HepG2 (cell line): ENCODE data around the gene IL1A. TPM values are rescaled to one million over a fixed set of nuclear protein-coding genes. Genes with fewer than 3 reads are reported as not detected.

Experiments used
- ETV5 ChIP-seq: IDR thresholded peaks from 2 replicates; pipeline ENCODE4 v1.6.1; 2018; ENCODE audit warnings: missing biosample characterization, missing genetic modification reagents, inconsistent platforms, borderline replicate concordance
- HMG20B ChIP-seq: conservative IDR thresholded peaks from 2 replicates; pipeline ENCODE4 v1.6.1; 2016; ENCODE audit warnings: missing genetic modification reagents, missing compliant biosample characterization
- KDM2A ChIP-seq: sonication (generic); formaldehyde crosslinking; IDR thresholded peaks from 2 replicates; pipeline ENCODE4 v1.4.0; 2020; ENCODE audit warnings: low read depth, missing genetic modification reagents, borderline replicate concordance
- KLF12 ChIP-seq: sonication (generic); formaldehyde crosslinking; IDR thresholded peaks from 2 replicates; pipeline ENCODE4 v1.4.0; 2020; ENCODE audit warnings: missing genetic modification reagents, borderline replicate concordance
- MED8 ChIP-seq: sonication (generic); formaldehyde crosslinking; IDR thresholded peaks from 2 replicates; pipeline ENCODE4 v1.8.1; 2023; ENCODE audit warnings: mild to moderate bottlenecking, missing genetic modification reagents; ENCODE audit not compliant: insufficient replicate concordance
- NFKB2 ChIP-seq: sonication (generic); formaldehyde crosslinking; IDR thresholded peaks from 2 replicates; pipeline ENCODE4 v1.4.0; 2020; ENCODE audit warnings: missing genetic modification reagents, borderline replicate concordance
- PBX2 ChIP-seq: IDR thresholded peaks from 2 replicates; pipeline ENCODE4 v1.6.1; 2016; ENCODE audit warnings: control low read depth
- TBX3 ChIP-seq: fragments of 450-650 bp; IDR thresholded peaks from 2 replicates; pipeline ENCODE4 v1.6.1; 2017; ENCODE audit warnings: antibody characterized with exemption, mild to moderate bottlenecking, inconsistent platforms, borderline replicate concordance
- TCF7L2 ChIP-seq: IDR thresholded peaks from 2 replicates; pipeline ENCODE4 v1.6.1; 2011; ENCODE audit warnings: mild to moderate bottlenecking, low read depth, low read length, moderate library complexity
- ZBTB4 ChIP-seq: sonication (generic); formaldehyde crosslinking; IDR thresholded peaks from 2 replicates; pipeline ENCODE4 v1.4.0; 2020; ENCODE audit warnings: missing genetic modification reagents, mild to moderate bottlenecking, borderline replicate concordance
- ZMYM3 ChIP-seq: sonication (generic); formaldehyde crosslinking; IDR thresholded peaks from 2 replicates; pipeline ENCODE4 v1.5.1; 2020; ENCODE audit warnings: mild to moderate bottlenecking, missing genetic modification reagents
- ZNF24 ChIP-seq: fragments of 450-650 bp; IDR thresholded peaks from 2 replicates; pipeline ENCODE4 v1.6.1; 2017; ENCODE audit warnings: antibody characterized with exemption, mild to moderate bottlenecking
- ZNF550 ChIP-seq: sonication (generic); formaldehyde crosslinking; IDR thresholded peaks from 2 replicates; pipeline ENCODE4 v1.4.0; 2020; ENCODE audit warnings: mild to moderate bottlenecking, missing genetic modification reagents, borderline replicate concordance
- ZNF674 ChIP-seq: sonication (generic); formaldehyde crosslinking; IDR thresholded peaks from 2 replicates; pipeline ENCODE4 v1.5.0; 2020; ENCODE audit warnings: low read depth, mild to moderate bottlenecking, missing genetic modification reagents
- polyA plus RNA-seq, 8 experiments: library from polyadenylated mRNA; depleted of rRNA in 3 of 8; stranded (reverse) in 7 of 8; unstranded in 1 of 8; fragments of >200 nt; fragmentation: Illumina TruSeq in 4 of 8; extraction: Trizol in 4 of 8; gene quantifications; 2 replicates each; pipeline versions ENCODE4 v1.2.1 to v1.2.3, GENCODE V29; 2011 to 2016; ENCODE audit warnings: low read depth in 4 of 8, missing spikeins in 1 of 8, mixed read lengths in 1 of 8; ENCODE audit not compliant: insufficient read depth in 1 of 8
- total RNA-seq, 5 experiments: library from RNA; depleted of rRNA; stranded (reverse); fragments of >200 nt; fragmentation: Illumina TruSeq; extraction: Trizol; gene quantifications; 2 replicates each; pipeline ENCODE4 v1.2.3, GENCODE V29; 2016; ENCODE audit warnings: low read depth in 1 of 5
- TF ChIP-seq, protein P1 (sequence below): sonication (generic); formaldehyde crosslinking; IDR thresholded peaks from 2 replicates; pipeline ENCODE4 v1.8.1; 2023; ENCODE audit warnings: mild to moderate bottlenecking, missing genetic modification reagents
- TF ChIP-seq, protein P2 (sequence below): sonication (generic); formaldehyde crosslinking; IDR thresholded peaks from 2 replicates; pipeline ENCODE4 v1.4.0; 2020; ENCODE audit warnings: missing genetic modification reagents, borderline replicate concordance

The IL1A gene
- total and polyA plus RNA-seq, 2 of the 13 experiments (the other 11 are each of a cell fraction or from before 2014, with no cell fraction given): not detected

GRCh38 chr2:112818094-112818902 lies 34.0 kb upstream of the IL1A start (continued):
- peak; percentile 83 for TF ChIP-seq TBX3
- TF ChIP-seq ZNF674 (CRISPR knock-in tag): no peak
- peak; percentile 93 for TF ChIP-seq TCF7L2
- TF ChIP-seq ETV5: peak; percentile 76; the same call in 1 of the 2 replicates
- TF ChIP-seq KDM2A: no peak
- TF ChIP-seq PBX2 (CRISPR knock-in tag): peak; percentile 84
- TF ChIP-seq, protein P1, sequence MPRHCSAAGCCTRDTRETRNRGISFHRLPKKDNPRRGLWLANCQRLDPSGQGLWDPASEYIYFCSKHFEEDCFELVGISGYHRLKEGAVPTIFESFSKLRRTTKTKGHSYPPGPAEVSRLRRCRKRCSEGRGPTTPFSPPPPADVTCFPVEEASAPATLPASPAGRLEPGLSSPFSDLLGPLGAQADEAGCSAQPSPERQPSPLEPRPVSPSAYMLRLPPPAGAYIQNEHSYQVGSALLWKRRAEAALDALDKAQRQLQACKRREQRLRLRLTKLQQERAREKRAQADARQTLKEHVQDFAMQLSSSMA (CRISPR knock-in tag): no peak; the same call in 1 of the 2 replicates
- TF ChIP-seq, protein P2, sequence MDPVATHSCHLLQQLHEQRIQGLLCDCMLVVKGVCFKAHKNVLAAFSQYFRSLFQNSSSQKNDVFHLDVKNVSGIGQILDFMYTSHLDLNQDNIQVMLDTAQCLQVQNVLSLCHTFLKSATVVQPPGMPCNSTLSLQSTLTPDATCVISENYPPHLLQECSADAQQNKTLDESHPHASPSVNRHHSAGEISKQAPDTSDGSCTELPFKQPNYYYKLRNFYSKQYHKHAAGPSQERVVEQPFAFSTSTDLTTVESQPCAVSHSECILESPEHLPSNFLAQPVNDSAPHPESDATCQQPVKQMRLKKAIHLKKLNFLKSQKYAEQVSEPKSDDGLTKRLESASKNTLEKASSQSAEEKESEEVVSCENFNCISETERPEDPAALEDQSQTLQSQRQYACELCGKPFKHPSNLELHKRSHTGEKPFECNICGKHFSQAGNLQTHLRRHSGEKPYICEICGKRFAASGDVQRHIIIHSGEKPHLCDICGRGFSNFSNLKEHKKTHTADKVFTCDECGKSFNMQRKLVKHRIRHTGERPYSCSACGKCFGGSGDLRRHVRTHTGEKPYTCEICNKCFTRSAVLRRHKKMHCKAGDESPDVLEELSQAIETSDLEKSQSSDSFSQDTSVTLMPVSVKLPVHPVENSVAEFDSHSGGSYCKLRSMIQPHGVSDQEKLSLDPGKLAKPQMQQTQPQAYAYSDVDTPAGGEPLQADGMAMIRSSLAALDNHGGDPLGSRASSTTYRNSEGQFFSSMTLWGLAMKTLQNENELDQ (CRISPR knock-in tag): no peak
- TF ChIP-seq NFKB2: no peak
- TF ChIP-seq ZNF550: no peak
- peak; percentile 73 for TF ChIP-seq ZMYM3 (CRISPR knock-in tag)
- TF ChIP-seq KLF12: no peak
- peak; percentile 73; the same call in 1 of the 2 replicates for TF ChIP-seq ZNF24
- peak; percentile 85 for TF ChIP-seq MED8 (CRISPR knock-in tag)
- TF ChIP-seq ZBTB4 (CRISPR knock-in tag): 0 out of 2 replicates have a peak, but pooled peaks have one; percentile 37
- peak; percentile 99 for TF ChIP-seq HMG20B
